ENCODE measurements around the gene RDH16.
"Not testable (repeated sequence)": the region's sequence is repeated elsewhere in the genome, so short reads cannot be mapped to it uniquely, and the experiment has no call there.

Gene RDH16

DNA sequence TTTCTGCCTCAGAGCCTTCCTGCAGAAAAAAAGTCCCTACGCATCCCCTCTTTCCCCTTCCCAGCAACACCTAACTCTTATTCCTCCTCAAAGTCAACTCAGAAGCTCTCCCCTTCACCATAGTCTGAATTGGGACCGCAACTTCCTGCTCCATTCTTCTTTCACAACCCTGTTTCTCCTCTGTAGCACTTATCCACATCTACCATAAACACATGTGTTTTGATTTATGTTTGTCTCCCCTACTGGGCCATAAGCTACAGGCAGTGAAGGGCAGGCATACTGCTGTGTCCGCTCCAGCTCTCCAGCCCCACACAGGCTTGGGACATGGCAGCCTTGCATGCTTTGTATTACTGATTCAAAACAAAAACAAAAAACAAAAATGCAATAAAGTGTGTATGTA, 29.1 kb downstream of the RDH16 start:
- DNase-seq (ENCODE audit: extremely low read depth, low read depth), result no peak
- H3K4me3 ChIP-seq (replicated peaks; ENCODE audit: low read depth, low read length), result no peak overlapping the region
- TF ChIP-seq, protein P1, sequence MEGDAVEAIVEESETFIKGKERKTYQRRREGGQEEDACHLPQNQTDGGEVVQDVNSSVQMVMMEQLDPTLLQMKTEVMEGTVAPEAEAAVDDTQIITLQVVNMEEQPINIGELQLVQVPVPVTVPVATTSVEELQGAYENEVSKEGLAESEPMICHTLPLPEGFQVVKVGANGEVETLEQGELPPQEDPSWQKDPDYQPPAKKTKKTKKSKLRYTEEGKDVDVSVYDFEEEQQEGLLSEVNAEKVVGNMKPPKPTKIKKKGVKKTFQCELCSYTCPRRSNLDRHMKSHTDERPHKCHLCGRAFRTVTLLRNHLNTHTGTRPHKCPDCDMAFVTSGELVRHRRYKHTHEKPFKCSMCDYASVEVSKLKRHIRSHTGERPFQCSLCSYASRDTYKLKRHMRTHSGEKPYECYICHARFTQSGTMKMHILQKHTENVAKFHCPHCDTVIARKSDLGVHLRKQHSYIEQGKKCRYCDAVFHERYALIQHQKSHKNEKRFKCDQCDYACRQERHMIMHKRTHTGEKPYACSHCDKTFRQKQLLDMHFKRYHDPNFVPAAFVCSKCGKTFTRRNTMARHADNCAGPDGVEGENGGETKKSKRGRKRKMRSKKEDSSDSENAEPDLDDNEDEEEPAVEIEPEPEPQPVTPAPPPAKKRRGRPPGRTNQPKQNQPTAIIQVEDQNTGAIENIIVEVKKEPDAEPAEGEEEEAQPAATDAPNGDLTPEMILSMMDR (IDR thresholded peaks at IDR 0.05; ENCODE audit: low read depth, low read length, missing control alignments), result no peak

DNA sequence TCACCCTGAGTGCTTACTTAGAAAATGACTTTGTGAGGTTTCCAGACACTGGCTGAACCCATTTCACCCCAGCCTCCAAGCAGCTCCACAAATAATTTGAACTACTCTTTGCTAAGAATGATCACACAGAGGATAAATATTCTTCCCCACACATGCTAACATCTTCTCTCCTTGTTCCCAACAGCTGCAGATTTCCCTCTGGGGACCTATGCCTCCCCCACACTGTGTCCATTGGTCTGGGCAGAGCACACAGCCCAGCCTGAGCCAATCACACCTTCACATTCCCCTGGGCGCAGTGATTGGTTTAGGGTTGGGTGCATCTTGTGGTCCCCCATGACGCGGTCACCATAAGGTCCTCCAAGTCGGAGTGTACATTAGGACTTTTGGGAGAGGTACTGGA, 30.1 kb downstream of the RDH16 start:
- DNase-seq (ENCODE audit: extremely low read depth, low read depth), result no peak
- TF ChIP-seq, protein P1 (IDR thresholded peaks at IDR 0.05; ENCODE audit: low read depth, low read length, missing control alignments), result no peak

DNA sequence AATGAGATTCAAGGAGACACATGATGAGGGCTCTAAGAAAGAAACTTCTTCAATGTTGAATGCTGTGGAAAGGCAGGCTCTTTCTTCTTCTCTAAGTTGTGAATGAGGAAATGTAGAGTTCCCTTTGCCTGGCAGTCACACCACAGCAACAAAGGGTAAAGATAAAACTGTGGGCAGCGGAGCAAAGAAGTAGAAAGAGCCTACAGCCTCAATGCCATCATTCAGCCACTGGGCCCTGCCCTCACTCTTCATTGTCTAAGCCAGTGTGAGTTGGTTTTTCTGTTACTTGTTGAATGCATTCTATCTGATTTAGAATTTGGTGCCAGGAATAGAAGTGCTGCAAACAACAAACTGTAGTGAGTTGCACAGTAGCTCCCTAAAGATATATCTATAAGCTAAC, 35.4 kb downstream of the RDH16 start:
- DNase-seq (ENCODE audit: extremely low read depth, low read depth), result no peak
- H3K4me3 ChIP-seq (replicated peaks; ENCODE audit: low read depth, low read length), result no peak overlapping the region
- TF ChIP-seq, protein P1 (IDR thresholded peaks at IDR 0.05; ENCODE audit: low read depth, low read length, missing control alignments), result no peak

More for the DNA sequence above, 30.1 kb downstream of the RDH16 start:
- H3K4me3 ChIP-seq (replicated peaks; ENCODE audit: low read depth, low read length), result no peak overlapping the region

DNA sequence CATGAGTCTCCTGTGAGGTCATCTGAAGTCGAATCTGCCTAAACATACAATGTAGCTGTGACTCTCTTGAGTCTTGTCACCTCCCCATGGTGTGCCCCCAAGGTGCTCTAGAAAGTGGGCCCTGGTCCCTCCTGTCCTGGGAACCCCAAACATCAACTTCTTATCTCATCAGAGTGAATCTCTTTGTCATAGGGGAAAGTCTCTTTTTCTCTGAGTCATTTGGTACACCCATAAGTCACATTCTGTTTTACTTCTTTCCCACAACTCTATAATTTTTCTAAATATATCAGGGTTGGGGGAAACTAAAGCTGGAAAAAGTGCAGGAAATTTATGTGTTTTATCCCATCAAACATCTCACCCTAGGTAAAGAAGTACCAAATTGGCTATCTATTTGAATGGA, 36.1 kb downstream of the RDH16 start:
- TF ChIP-seq, protein P1 (IDR thresholded peaks at IDR 0.05; ENCODE audit: low read depth, low read length, missing control alignments), result no peak
- DNase-seq (ENCODE audit: extremely low read depth, low read depth), result no peak
- no peak overlapping the region for H3K4me3 ChIP-seq (replicated peaks; ENCODE audit: low read depth, low read length)

DNA sequence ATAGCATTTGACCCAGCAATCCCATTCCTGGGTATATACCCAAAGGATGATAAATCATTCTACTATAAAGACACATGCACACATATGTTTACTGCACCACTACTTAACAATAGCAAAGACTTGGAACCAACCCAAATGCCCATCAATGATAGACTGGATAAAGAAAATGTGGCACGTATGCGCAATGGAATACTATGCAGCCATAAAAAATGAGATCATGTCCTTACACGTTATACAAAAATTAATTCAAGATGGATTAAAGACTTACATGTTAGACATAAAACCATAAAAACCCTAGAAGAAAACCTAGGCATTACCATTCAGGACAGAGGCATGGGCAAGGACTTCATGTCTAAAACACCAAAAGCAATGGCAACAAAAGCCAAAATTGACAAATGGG, 39.3 kb downstream of the RDH16 start:
- not testable (repeated sequence) for DNase-seq (ENCODE audit: extremely low read depth, low read depth); H3K4me3 ChIP-seq (replicated peaks; ENCODE audit: low read depth, low read length)

DNA sequence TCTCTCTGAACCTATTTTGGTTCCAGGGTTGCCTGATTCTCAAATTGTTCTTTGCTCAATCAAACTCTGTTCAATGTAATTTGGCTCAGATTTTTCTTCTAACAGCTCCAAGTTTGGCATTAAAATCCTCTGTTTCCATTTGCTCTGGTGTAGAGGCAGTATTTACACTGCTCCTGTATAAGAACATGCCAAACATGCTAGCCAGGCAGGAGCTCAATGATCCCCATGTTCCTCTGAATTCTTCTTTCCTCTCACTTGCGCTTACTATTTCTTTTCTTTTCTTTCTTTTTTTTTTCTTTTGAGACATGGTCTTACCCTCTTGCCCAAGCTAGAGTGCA, 40.4 kb downstream of the RDH16 start:
- H3K4me3 ChIP-seq (replicated peaks; ENCODE audit: low read depth, low read length), result no peak overlapping the region
- no peak for DNase-seq (ENCODE audit: extremely low read depth, low read depth)
- TF ChIP-seq, protein P1 (IDR thresholded peaks at IDR 0.05; ENCODE audit: low read depth, low read length, missing control alignments), result no peak

DNA sequence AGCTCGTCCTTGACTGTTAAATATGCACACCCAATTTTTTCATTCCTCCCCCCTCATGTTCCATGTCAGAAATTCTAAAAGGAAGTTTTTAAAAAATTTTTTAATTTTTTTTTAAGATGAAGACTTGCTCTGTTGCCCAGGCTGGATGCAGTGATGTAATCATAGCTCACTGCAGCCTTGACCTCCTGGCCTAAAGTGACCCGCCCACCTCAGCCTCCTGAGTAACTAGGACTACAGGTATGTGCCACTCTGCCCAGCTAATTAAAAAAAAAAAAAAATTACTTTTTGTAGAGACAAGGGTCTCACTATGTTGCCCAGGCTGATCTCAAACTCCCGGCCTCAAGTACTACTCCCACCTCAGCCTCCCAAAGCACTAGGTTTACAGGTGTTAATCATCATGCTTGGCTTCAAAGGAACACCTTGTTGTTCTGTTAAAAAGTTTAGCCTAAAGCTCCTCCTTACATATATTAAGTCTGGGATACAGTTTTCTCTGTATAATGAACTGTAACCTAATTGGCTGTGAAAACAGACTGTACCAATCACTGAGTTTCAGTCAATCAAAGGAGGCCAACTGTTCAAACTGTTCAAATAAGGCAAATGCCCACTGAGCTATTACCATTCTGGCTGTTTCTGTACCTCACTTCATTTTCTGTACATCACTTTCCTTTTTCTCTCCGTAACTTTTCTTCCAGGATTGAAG, 41.0 kb downstream of the RDH16 start:
- TF ChIP-seq, protein P1 (IDR thresholded peaks at IDR 0.05; ENCODE audit: low read depth, low read length, missing control alignments), result no peak
- DNase-seq (ENCODE audit: extremely low read depth, low read depth), result no peak
- no peak overlapping the region for H3K4me3 ChIP-seq (replicated peaks; ENCODE audit: low read depth, low read length)
